K562 (cell line): ENCODE results near the gene IRF5. TPM values are rescaled to one million over a fixed set of nuclear protein-coding genes. Genes with fewer than 3 reads are reported as not detected.

Experiments
- CBX3 ChIP-seq, 2 experiments: IDR thresholded peaks; 1 replicate in 1 of 2; 2 replicates in 1 of 2; pipeline ENCODE4 v1.6.1; 2012; ENCODE audit warnings: inconsistent platforms in 2 of 2, low read length in 2 of 2, borderline replicate concordance in 1 of 2, control low read depth in 1 of 2
- CHD1 ChIP-seq: fragments of 200-600 bp; sonication (generic); IDR thresholded peaks from one replicate; pipeline ENCODE4 v1.6.1; 2012; ENCODE audit warnings: mild to moderate bottlenecking, moderate library complexity, low read length, inconsistent platforms
- DIDO1 ChIP-seq: fragments of 450-650 bp; IDR thresholded peaks from 2 replicates; pipeline ENCODE4 v1.6.1; 2016; ENCODE audit warnings: low read depth, missing biosample characterization, missing genetic modification characterization
- GTF2F1 ChIP-seq: IDR thresholded peaks from 2 replicates; pipeline ENCODE4 v1.6.1; 2011; ENCODE audit warnings: low read depth, low read length, improper control_type of control experiment
- HNRNPK ChIP-seq: fragments of 200-400 bp; formaldehyde crosslinking; IDR thresholded peaks from one replicate; pipeline ENCODE4 v1.6.1; 2018; ENCODE audit warnings: mild to moderate bottlenecking, low read depth, low read length; ENCODE audit not compliant: poor library complexity, severe bottlenecking
- PHF21A ChIP-seq: fragments of 450-650 bp; IDR thresholded peaks from 2 replicates; pipeline ENCODE4 v1.6.1; 2017; ENCODE audit warnings: low read depth, borderline replicate concordance
- RBM17 ChIP-seq: fragments of 200-400 bp; formaldehyde crosslinking; IDR thresholded peaks from 2 replicates; pipeline ENCODE4 v1.6.1; 2017; ENCODE audit warnings: low read depth, mild to moderate bottlenecking, low read length, borderline replicate concordance
- SMARCA5 ChIP-seq: fragments of 450-650 bp; IDR thresholded peaks from 2 replicates; pipeline ENCODE4 v1.6.1; 2016
- SMARCB1 ChIP-seq: IDR thresholded peaks from 2 replicates; pipeline ENCODE4 v1.6.1; 2011; ENCODE audit warnings: improper control_type of control experiment, low read depth; ENCODE audit not compliant: insufficient read length
- TFAP4 ChIP-seq: sonication (generic); formaldehyde crosslinking; IDR thresholded peaks from 2 replicates; pipeline ENCODE4 v1.8.0; 2022; ENCODE audit warnings: missing genetic modification reagents, mild to moderate bottlenecking, moderate library complexity, borderline replicate concordance
- ZNF584 ChIP-seq: fragments of 200-800 bp; sonication (Bioruptor generic); IDR thresholded peaks from 2 replicates; pipeline ENCODE4 v1.6.1; 2016; ENCODE audit warnings: low read depth, mild to moderate bottlenecking, missing genetic modification characterization, missing compliant biosample characterization
- ZNF764 ChIP-seq: fragments of 250-450 bp; sonication (Bioruptor Pico); IDR thresholded peaks from 2 replicates; pipeline ENCODE4 v1.4.0; 2020; ENCODE audit warnings: low read depth, mild to moderate bottlenecking, moderate library complexity
- polyA plus RNA-seq, 8 experiments: library from polyadenylated mRNA; depleted of rRNA in 4 of 8; stranded (reverse) in 5 of 8; unstranded in 3 of 8; fragments of >200 nt; fragmentation: Nextera tagmentation in 2 of 8; fragmentation: Illumina TruSeq in 1 of 8; extraction: Ambion mirVana in 2 of 8; extraction: Trizol in 1 of 8; gene quantifications; 2 replicates each; pipeline versions ENCODE4 v1.2.1 to v1.2.3, GENCODE V29; 2011 to 2014; ENCODE audit warnings: inconsistent platforms in 1 of 8, missing spikeins in 1 of 8
- total RNA-seq, 7 experiments: library from RNA; depleted of rRNA in 6 of 7; stranded (reverse); fragments of >200 nt in 6 of 7; fragmentation: Illumina TruSeq in 2 of 7; extraction: Trizol in 2 of 7; gene quantifications; 2 replicates each; pipeline versions ENCODE4 v1.2.1 to v1.2.3, GENCODE V29; 2011 to 2021; ENCODE audit warnings: low replicate concordance in 1 of 7

IRF5 gene
- total and polyA plus RNA-seq, 9 of the 15 experiments (the other 6 are each of a cell fraction or from before 2014, with no cell fraction given): 0.04 TPM; not detected in 8

GRCh38 chr7:128904381-128905197 lies 33.1 kb upstream of the IRF5 start (continued):
- TF ChIP-seq TFAP4 (CRISPR knock-in tag) (0 out of 2 replicates have a peak, but pooled peaks have one; percentile 27), ZNF764 (no peak), SMARCB1 (no peak), CHD1 (no peak), SMARCA5 (no peak), GTF2F1 (no peak), CBX3 (IDR thresholded peaks at IDR 0.05; ENCODE audit: borderline replicate concordance in 1 of 2, low read length in 2 of 2) (0 out of 3 replicates have a peak, but pooled peaks of 1 of the 2 experiments have one; percentile 43), HNRNPK (no peak), ZNF584 (0 out of 2 replicates have a peak, but pooled peaks have one; percentile 18), RBM17 (no peak), PHF21A (no peak), DIDO1 (tag) (peak; percentile 20; the same call in 1 of the 2 replicates)
